Activated T-helper 9 cell treated with anti-CD3 and anti-CD28 coated beads, Interleukin-2, amount 50 U/mL, for 16 hours (primary cell): ENCODE results near the gene ZNF587B.
"Not testable (repeated sequence)": the region's sequence is repeated elsewhere in the genome, so short reads cannot be mapped to it uniquely, and the experiment has no call there.

ENCODE experiments used
- DNase-seq: peaks from one replicate; pipeline ENCODE4 v3.0.0-alpha.2; 2020; ENCODE audit warnings: low read depth

The ZNF587B gene

GRCh38 chr19:57872450-57872849 lies 42.4 kb downstream of the ZNF587B start:
- DNase-seq = no peak

GRCh38 chr19:57873883-57874799 lies 44.0 kb downstream of the ZNF587B start:
- DNase-seq = not testable (repeated sequence)

DNA sequence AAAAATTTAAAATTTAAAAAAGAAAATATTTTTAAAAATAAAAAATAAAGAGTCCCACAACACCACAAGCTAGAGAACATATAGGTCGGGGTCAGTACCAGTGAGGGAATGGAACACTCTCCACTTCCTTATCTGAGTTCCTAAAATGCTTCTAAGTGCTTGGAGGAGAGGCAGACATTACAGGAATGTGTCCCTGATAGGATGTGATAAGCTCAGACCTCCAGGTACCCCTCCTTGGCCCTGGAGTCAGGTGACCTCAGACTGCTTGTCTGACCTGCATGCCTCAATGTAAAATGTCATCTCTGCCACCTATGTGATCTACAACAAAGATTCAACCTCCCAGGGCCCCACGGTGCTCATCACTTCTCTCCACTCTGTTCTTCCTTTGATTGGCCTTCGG lies 55.9 kb downstream of the ZNF587B start:
- DNase-seq = no peak

DNA sequence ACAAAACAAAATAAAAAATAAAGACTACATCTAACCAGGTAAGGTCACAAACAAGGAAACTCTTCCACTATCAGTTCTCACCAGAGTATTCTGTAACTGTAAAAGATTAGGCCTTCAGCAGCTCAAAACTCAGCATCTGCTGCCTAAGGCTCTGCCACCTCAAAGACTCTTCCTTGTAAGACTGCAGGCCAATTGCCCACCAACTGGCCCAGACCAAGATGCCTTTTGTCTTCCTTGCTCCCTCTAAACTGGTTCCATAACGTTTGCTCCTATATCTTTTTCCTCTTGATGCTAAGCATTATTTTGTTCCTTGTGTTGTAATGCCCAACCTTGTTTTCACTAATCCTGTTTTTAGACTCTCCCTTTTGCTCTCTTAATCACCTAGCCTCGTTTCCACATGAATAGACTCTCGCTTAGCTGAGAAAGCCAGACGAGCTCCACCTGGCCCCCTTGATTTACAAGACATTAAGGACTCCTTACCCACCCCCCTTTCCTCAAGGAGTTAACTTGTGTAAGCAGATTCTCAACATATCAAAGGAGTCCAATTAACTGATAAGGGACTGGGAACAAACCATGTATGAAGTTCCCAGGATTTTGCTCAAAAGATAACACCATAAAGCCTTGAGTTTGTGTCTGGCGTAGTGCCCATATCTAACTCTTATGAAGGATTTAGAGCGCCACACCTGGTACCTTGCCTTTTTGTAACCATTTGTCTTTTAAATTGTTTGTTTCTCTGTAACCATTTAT lies 57.3 kb downstream of the ZNF587B start:
- DNase-seq = no peak

DNA sequence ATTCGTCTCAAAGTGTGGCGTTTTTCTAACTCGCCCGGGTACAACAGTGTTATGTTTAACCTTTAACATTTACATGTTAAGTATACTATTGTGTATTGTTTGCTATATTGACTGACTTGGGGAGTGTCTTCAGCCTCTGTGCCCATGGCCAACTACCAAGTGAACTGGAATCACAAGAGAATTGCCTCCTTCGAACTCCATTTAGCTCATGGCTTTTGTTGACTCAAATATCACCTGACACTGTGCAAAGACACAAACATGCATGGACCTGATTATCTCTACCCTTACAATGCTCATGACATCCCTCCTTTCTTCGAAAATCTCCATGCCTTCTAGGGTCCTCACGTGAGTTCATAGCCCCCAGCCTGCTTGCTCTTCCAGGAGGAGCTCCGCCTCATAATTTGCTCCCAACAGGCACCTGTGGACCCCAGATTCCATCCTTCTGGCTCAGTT lies 58.0 kb downstream of the ZNF587B start:
- no peak for DNase-seq

DNA sequence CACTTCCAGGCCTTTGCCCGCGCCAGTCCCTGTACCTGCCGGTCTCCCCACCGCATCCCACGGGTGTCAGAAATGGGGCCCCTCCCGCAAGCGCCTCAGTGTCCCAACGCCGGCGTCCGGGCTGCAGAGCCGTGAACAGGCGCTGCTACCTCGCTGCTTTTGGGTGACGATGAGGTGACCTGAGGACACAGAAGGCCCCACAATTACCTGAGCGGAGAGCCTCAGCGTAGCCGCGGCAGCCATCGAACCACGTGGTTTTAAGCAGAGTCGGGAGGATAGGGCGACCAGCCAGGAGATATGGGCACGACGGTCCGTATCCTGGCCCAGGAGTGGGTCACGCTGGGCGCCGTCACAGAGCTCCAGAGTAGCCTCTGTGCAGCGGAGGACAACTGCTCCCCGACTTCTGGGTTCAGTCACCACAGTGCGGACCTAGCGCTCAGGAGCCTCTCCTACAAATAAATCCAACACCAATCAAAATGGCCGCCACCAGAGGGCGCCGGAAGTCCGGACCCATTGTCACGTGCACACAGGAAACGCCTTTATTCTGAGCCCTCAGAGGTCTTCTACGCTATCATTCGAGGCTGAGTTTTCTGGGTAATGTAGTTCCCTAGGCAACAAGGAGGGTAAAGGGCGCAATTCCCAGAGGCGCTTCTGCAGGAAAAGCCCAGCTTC lies 58.6 kb downstream of the ZNF587B start, which contains the start of gene ZNF814:
Gene ZNF814 (minus strand): TSS at position 478 of the 672 bp plus-strand sequence. CDS start 235 bp downstream, at position 243.
- DNase-seq = peak; percentile 60

DNA sequence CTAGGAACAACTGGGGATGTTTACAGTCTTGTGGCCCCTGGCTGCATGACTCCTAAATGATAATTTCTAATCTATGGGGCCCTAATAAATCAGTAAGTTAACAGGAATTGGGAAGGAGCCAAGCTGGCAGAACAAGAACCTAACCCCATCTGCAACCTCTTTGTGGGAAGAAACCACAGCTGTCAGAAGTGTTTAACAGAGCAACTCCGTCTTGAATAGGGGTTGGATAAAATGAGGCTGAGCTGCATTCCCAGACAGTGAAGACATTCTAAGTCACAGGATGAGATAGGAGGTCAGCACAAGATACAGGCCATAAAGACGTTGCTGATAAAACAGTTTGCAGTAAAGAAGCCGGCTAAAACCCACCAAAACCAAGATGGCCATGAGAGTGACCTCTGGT lies 60.6 kb downstream of the ZNF587B start:
- not testable (repeated sequence) for DNase-seq
